Measurements from ENCODE around the gene NEGR1. TPM values are rescaled to one million over a fixed set of nuclear protein-coding genes. Genes with fewer than 3 reads are reported as not detected.

The NEGR1 gene
- total RNA-seq, 1 donor from 2014 or later, result 7.6 TPM

GRCh38 chr1:71721532-71721931, 560.8 kb downstream of the NEGR1 start:
- Mint-ChIP-seq H3K27ac (ENCODE audit: unreplicated experiment) (no peak overlapping the region), H3K4me1 (ENCODE audit: unreplicated experiment) (no peaks in the 10 kb centered on the region), H3K36me3 (ENCODE audit: unreplicated experiment) (no peaks in the 10 kb centered on the region), H3K4me3 (ENCODE audit: unreplicated experiment) (no peak overlapping the region), H3K9me3 (ENCODE audit: unreplicated experiment) (no peaks in the 10 kb centered on the region), H3K27me3 (ENCODE audit: unreplicated experiment) (no peaks in the 10 kb centered on the region)
- TF ChIP-seq, protein P1, sequence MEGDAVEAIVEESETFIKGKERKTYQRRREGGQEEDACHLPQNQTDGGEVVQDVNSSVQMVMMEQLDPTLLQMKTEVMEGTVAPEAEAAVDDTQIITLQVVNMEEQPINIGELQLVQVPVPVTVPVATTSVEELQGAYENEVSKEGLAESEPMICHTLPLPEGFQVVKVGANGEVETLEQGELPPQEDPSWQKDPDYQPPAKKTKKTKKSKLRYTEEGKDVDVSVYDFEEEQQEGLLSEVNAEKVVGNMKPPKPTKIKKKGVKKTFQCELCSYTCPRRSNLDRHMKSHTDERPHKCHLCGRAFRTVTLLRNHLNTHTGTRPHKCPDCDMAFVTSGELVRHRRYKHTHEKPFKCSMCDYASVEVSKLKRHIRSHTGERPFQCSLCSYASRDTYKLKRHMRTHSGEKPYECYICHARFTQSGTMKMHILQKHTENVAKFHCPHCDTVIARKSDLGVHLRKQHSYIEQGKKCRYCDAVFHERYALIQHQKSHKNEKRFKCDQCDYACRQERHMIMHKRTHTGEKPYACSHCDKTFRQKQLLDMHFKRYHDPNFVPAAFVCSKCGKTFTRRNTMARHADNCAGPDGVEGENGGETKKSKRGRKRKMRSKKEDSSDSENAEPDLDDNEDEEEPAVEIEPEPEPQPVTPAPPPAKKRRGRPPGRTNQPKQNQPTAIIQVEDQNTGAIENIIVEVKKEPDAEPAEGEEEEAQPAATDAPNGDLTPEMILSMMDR (IDR thresholded peaks at IDR 0.05), result no peak
- no peak for DNase-seq (ENCODE audit: extremely low spot score, unreplicated experiment)

DNA sequence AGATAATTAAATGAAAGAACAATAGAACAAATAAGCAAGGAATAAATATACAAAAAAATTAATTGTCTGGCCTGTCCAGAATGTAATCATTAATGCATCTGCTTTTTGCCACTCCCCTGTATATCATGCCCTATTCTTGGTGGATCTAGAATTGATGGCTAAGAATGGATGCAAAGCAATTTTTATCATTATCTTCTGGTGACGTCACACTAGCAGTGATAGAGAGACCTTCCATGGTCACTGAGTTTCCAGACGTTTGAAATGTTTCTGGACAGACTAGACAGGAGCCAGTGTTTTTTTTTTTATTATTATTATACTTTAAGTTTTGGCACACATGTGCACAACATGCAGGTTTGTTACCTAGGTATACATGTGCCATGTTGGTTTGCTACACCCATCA, 563.0 kb downstream of the NEGR1 start:
- no peak for DNase-seq (ENCODE audit: extremely low spot score, unreplicated experiment)
- Mint-ChIP-seq H3K27ac (ENCODE audit: unreplicated experiment) (no peak overlapping the region), H3K36me3 (ENCODE audit: unreplicated experiment) (no peaks in the 10 kb centered on the region), H3K4me1 (ENCODE audit: unreplicated experiment) (no peaks in the 10 kb centered on the region), H3K9me3 (ENCODE audit: unreplicated experiment) (peaks cover 7% of the 10 kb centered on the region), H3K27me3 (ENCODE audit: unreplicated experiment) (no peaks in the 10 kb centered on the region), H3K4me3 (ENCODE audit: unreplicated experiment) (no peak overlapping the region)
- TF ChIP-seq, protein P1 (IDR thresholded peaks at IDR 0.05), result no peak

DNA sequence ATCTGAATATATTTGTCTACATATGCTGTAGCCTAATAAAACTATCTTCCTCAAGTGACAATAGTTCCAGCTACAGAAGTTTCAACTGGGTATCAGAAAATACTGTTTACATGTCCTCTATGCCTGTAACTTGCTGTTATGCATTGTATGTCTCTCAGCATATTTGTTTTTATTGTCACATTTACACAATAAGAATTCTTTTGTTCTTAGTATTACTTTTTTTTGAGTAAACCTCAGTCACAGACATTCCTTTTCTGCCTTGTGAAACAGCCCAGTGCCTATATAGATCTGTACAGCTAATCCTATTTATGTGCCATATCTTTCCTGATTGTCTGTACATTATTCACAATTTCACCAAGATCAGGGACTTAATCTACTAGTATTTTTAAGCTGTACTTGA, 565.2 kb downstream of the NEGR1 start:
- H3K27me3 Mint-ChIP-seq (ENCODE audit: unreplicated experiment), result no peaks in the 10 kb centered on the region
- TF ChIP-seq, protein P1 (IDR thresholded peaks at IDR 0.05), result no peak
- H3K27ac Mint-ChIP-seq (ENCODE audit: unreplicated experiment), result no peak overlapping the region
- no peaks in the 10 kb centered on the region for H3K36me3 Mint-ChIP-seq (ENCODE audit: unreplicated experiment)
- H3K4me3 Mint-ChIP-seq (ENCODE audit: unreplicated experiment), result no peak overlapping the region
- peaks cover 7% of the 10 kb centered on the region for H3K9me3 Mint-ChIP-seq (ENCODE audit: unreplicated experiment)
- DNase-seq (ENCODE audit: extremely low spot score, unreplicated experiment), result no peak
- H3K4me1 Mint-ChIP-seq (ENCODE audit: unreplicated experiment), result no peaks in the 10 kb centered on the region

GRCh38 chr1:71711456-71711855, 570.9 kb downstream of the NEGR1 start:
- Mint-ChIP-seq H3K36me3 (ENCODE audit: unreplicated experiment) (no peaks in the 10 kb centered on the region), H3K4me3 (ENCODE audit: unreplicated experiment) (no peak overlapping the region), H3K27ac (ENCODE audit: unreplicated experiment) (no peak overlapping the region), H3K27me3 (ENCODE audit: unreplicated experiment) (no peaks in the 10 kb centered on the region), H3K9me3 (ENCODE audit: unreplicated experiment) (peaks cover 22% of the 10 kb centered on the region), H3K4me1 (ENCODE audit: unreplicated experiment) (no peaks in the 10 kb centered on the region)
- no peak for DNase-seq (ENCODE audit: extremely low spot score, unreplicated experiment)
- TF ChIP-seq, protein P1 (IDR thresholded peaks at IDR 0.05), result no peak

DNA sequence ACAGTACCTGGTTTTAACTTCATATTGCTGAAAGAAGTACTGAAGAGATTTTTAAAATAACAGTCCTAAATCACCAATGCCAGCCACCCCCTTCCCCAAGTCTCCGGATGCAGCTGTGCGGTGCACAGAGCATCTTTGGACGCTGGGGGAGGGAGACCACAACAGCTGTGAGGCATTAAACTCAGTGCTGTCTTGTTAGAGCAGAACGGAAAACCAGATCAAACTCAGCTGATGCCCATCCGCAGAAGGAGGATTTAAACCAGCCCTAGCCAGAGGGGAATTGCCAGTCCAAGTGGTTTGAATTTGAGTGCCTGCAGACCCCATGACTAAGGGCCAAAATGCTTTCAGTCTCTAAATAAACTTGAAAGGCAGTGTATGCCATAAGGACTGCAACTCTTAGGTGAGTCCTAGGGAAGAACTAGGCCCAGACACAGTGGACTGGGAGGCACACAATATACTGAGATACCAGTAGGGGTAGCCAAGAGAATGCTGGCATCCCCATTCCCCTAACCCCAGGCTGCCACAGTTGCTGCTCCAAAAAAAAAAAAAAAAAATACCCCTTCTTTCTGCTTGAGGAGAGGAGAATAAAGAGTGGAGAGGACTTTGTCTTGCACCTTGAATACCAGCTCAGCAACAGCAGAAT, 576.2 kb downstream of the NEGR1 start:
- Mint-ChIP-seq H3K4me3 (ENCODE audit: unreplicated experiment) (no peak overlapping the region), H3K4me1 (ENCODE audit: unreplicated experiment) (no peaks in the 10 kb centered on the region), H3K9me3 (ENCODE audit: unreplicated experiment) (peaks cover 48% of the 10 kb centered on the region), H3K27me3 (ENCODE audit: unreplicated experiment) (no peaks in the 10 kb centered on the region), H3K36me3 (ENCODE audit: unreplicated experiment) (peaks cover 4% of the 10 kb centered on the region), H3K27ac (ENCODE audit: unreplicated experiment) (no peak overlapping the region)
- TF ChIP-seq, protein P1 (IDR thresholded peaks at IDR 0.05), result no peak
- no peak for DNase-seq (ENCODE audit: extremely low spot score, unreplicated experiment)
